RWPE2 (cell line): ENCODE data around the gene TP73.

Experiments
- ATAC-seq: fragments of 200-7000 bp; cut with Tn5 transposase; 3 replicates; pipeline ENCODE4 v1.9.1; 2021; ENCODE audit warnings: low read depth
- DNase-seq: peaks from one replicate; pipeline ENCODE4 v3.0.0-alpha.2; 2020; ENCODE audit warnings: low spot score
- H3K27ac ChIP-seq: fragments of 450-650 bp; 2 replicates; pipeline ENCODE4 v1.5.1; 2017; ENCODE audit warnings: mild to moderate bottlenecking; ENCODE audit not compliant: poor library complexity, severe bottlenecking
- H3K27me3 ChIP-seq: fragments of 250-450 bp; sonication (Bioruptor Pico); 2 replicates; pipeline ENCODE4 v1.5.1; 2021; ENCODE audit warnings: mild to moderate bottlenecking, moderate library complexity; ENCODE audit not compliant: insufficient read depth, poor library complexity, severe bottlenecking
- H3K36me3 ChIP-seq: fragments of 250-450 bp; sonication (Bioruptor Pico); 2 replicates; pipeline ENCODE4 v1.5.1; 2020; ENCODE audit warnings: low read depth, mild to moderate bottlenecking, moderate library complexity
- H3K4me1 ChIP-seq: fragments of 250-450 bp; sonication (Bioruptor Pico); 2 replicates; pipeline ENCODE4 v1.5.1; 2021; ENCODE audit warnings: mild to moderate bottlenecking, moderate library complexity; ENCODE audit not compliant: insufficient read depth, poor library complexity, severe bottlenecking
- H3K4me3 ChIP-seq: fragments of 250-450 bp; sonication (Bioruptor Pico); 2 replicates; pipeline ENCODE4 v1.5.1; 2021; ENCODE audit warnings: mild to moderate bottlenecking, moderate library complexity; ENCODE audit not compliant: severe bottlenecking
- H3K9me3 ChIP-seq: fragments of 250-450 bp; sonication (Bioruptor Pico); 2 replicates; pipeline ENCODE4 v1.5.1; 2021; ENCODE audit warnings: mild to moderate bottlenecking, moderate library complexity; ENCODE audit not compliant: severe bottlenecking
- CTCF ChIP-seq: fragments of 450-650 bp; IDR thresholded peaks from one replicate; pipeline ENCODE4 v1.5.1; 2017; ENCODE audit warnings: mild to moderate bottlenecking, moderate library complexity; ENCODE audit not compliant: poor library complexity, severe bottlenecking

Gene TP73

DNA sequence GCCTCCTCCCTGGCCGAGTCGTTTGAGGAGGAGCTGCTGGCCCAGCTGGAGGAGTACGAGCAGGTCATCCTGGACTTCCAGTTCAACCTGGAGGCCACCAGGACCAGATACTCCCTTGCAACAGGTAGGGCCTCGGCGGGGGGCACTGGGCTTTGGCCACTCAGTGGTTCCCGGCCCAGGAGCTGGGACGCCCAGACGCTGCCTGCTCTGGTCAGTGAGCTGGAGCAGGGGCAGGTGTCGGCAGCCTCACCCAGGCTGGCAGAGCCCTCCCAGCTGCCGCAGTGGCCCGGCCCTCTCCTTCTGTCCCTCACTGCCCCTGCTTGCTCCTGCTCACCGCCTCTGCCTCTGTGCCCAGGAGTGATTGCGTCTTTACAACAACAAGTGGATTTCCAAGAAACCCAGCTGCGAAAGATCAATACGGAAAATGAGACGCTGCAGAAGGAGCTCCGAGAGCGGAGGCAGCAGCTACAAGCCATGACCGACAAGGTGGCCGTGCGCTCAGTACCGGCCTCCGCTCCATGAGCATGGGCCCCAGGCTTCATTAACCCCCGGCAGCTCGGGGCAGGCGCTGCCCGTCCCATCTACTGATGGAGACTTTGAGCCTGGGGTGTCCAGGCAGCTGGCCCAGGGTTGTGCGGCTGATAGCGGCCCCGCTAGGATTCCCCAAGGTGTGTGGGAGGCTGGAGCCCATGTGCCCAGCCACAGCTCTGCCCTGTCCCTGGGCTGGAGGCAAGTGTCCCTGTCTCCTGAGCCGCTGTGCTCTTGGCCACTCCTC lies 111.2 kb downstream of the TP73 start:
- ATAC-seq (no peak), DNase-seq (peak; percentile 49)
- H3K27me3 ChIP-seq, result peaks cover 11% of the 10 kb centered on the region
- H3K9me3 ChIP-seq, result peaks cover 4% of the 10 kb centered on the region
- H3K4me1 ChIP-seq, result no peaks in the 10 kb centered on the region
- no peak for TF ChIP-seq CTCF
- H3K4me3 ChIP-seq, result no peak overlapping the region
- H3K27ac ChIP-seq, result no peak overlapping the region
- H3K36me3 ChIP-seq, result no peaks in the 10 kb centered on the region

- no peaks in the 10 kb centered on the region for H3K9me3 ChIP-seq
- no peak for TF ChIP-seq CTCF
- no peak overlapping the region for H3K27ac ChIP-seq
- ATAC-seq (no peak), DNase-seq (no peak)
- H3K36me3 ChIP-seq, result no peaks in the 10 kb centered on the region
- H3K4me1 ChIP-seq, result no peaks in the 10 kb centered on the region
- H3K27me3 ChIP-seq, result peaks cover 5% of the 10 kb centered on the region
- no peak overlapping the region for H3K4me3 ChIP-seq
These were observed 115.1 kb downstream of the TP73 start for GRCh38 chr1:3767328-3767925.

- Histone ChIP-seq H3K27me3 (peaks cover 4% of the 10 kb centered on the region), H3K4me1 (no peaks in the 10 kb centered on the region), H3K4me3 (no peak overlapping the region), H3K36me3 (no peaks in the 10 kb centered on the region), H3K9me3 (no peaks in the 10 kb centered on the region), H3K27ac (no peak overlapping the region)
- TF ChIP-seq CTCF, result no peak
- ATAC-seq (no peak), DNase-seq (no peak)
These were observed 116.6 kb downstream of the TP73 start for GRCh38 chr1:3768811-3769390.

GRCh38 chr1:3770047-3770765 lies 117.9 kb downstream of the TP73 start:
- Histone ChIP-seq H3K4me1 (no peaks in the 10 kb centered on the region), H3K27me3 (no peaks in the 10 kb centered on the region), H3K27ac (no peak overlapping the region), H3K9me3 (no peaks in the 10 kb centered on the region), H3K4me3 (no peak overlapping the region), H3K36me3 (no peaks in the 10 kb centered on the region)
- TF ChIP-seq CTCF, result no peak
- ATAC-seq (no peak), DNase-seq (no peak)
